ENCODE results near the gene BEGAIN.

Gene BEGAIN

GRCh38 chr14:100494645-100495044, 92.6 kb downstream of the BEGAIN start:
- DNase-seq (ENCODE audit: extremely low spot score): no peak
- POLR2A ChIA-PET: no interaction called here
- TF ChIP-seq CTCF (IDR thresholded peaks at IDR 0.05; ENCODE audit: control extremely low read depth, extremely low read depth, low read depth, missing control alignments): no peak
- CTCF ChIA-PET: no interaction called here

- DNase-seq (ENCODE audit: extremely low spot score): no peak
- ChIA-PET CTCF (interaction anchor here (1.6 kb wide), 1 partner anchor 18 kb away, joined by 4 read pairs; no protein-coding TSS in a partner anchor), POLR2A (no interaction called here)
- TF ChIP-seq CTCF (IDR thresholded peaks at IDR 0.05; ENCODE audit: control extremely low read depth, extremely low read depth, low read depth, missing control alignments): no peak
Measured at GRCh38 chr14:100490252-100490651, 97.0 kb downstream of the BEGAIN start.

- DNase-seq (ENCODE audit: extremely low spot score): no peak
- no peak for TF ChIP-seq CTCF (IDR thresholded peaks at IDR 0.05; ENCODE audit: control extremely low read depth, extremely low read depth, low read depth, missing control alignments)
- ChIA-PET POLR2A (no interaction called here), CTCF (no interaction called here)
Measured at GRCh38 chr14:100488057-100488456, 99.2 kb downstream of the BEGAIN start.

- ChIA-PET POLR2A (no interaction called here), CTCF (interaction anchor here (1.1 kb wide), 1 partner anchor 19 kb away, joined by 3 read pairs; no protein-coding TSS in a partner anchor)
- TF ChIP-seq CTCF (IDR thresholded peaks at IDR 0.05; ENCODE audit: control extremely low read depth, extremely low read depth, low read depth, missing control alignments): no peak
- DNase-seq (ENCODE audit: extremely low spot score): no peak
Measured at GRCh38 chr14:100487304-100487703, 99.9 kb downstream of the BEGAIN start.
